Calu3 (cell line): ENCODE measurements around the gene BAK1. TPM values are rescaled to one million over a fixed set of nuclear protein-coding genes. Genes with fewer than 3 reads are reported as not detected.

Experiments
- BruUV-seq: library from RNA; stranded (reverse); fragments of 400-500 nt; replicated peaks from 2 replicates; lab custom pipeline; 2021; lab: Mats Ljungman, UMichigan
- CTCF ChIA-PET: fragments of 300-600 bp; sonication (Branson Sonifier 250); formaldehyde crosslinking; loops from one replicate; lab custom pipeline; 2022; ENCODE audit warnings: antibody characterized with exemption; lab: Charles Lee
- DNase-seq: peaks from one replicate; pipeline ENCODE4 v3.0.0; 2022
- H3K27ac Mint-ChIP-seq: one replicate; pipeline ENCODE4 v1.8.0; 2022; ENCODE audit warnings: mixed read lengths; ENCODE audit not compliant: unreplicated experiment
- H3K27me3 Mint-ChIP-seq: one replicate; pipeline ENCODE4 v1.8.0; 2022; ENCODE audit warnings: mixed read lengths; ENCODE audit not compliant: unreplicated experiment
- H3K36me3 Mint-ChIP-seq: one replicate; pipeline ENCODE4 v1.8.0; 2022; ENCODE audit warnings: mild to moderate bottlenecking, moderate library complexity, mixed read lengths; ENCODE audit not compliant: insufficient read depth, unreplicated experiment
- H3K4me1 Mint-ChIP-seq: one replicate; pipeline ENCODE4 v1.8.0; 2022; ENCODE audit warnings: mild to moderate bottlenecking, low read depth, mixed read lengths; ENCODE audit not compliant: unreplicated experiment
- H3K4me3 Mint-ChIP-seq: one replicate; pipeline ENCODE4 v1.8.0; 2022; ENCODE audit warnings: mild to moderate bottlenecking, low read depth, moderate library complexity, mixed read lengths; ENCODE audit not compliant: unreplicated experiment
- H3K9me3 Mint-ChIP-seq: one replicate; pipeline ENCODE4 v1.8.0; 2022; ENCODE audit warnings: low read depth, mixed read lengths; ENCODE audit not compliant: unreplicated experiment
- CTCF ChIP-seq: fragments of 200-600 bp; IDR thresholded peaks from one replicate; pipeline ENCODE4 v1.8.0; 2022; ENCODE audit warnings: antibody characterized with exemption; ENCODE audit not compliant: unreplicated experiment
- intact Hi-C: fragments of 100-400 bp; cut with micrococcal nuclease; formaldehyde crosslinking; loops from one replicate; pipeline ENCODE4 v1.10.0; 2022; ENCODE audit not compliant: unreplicated experiment
- total RNA-seq: library from RNA; stranded (reverse); gene quantifications from 2 replicates; pipeline ENCODE4 v1.2.3, GENCODE V29; 2022

The BAK1 gene
- total RNA-seq, 1 experiment from 2014 or later, result 31.6 TPM

GRCh38 chr6:33584700-33585402 lies 4.8 kb upstream of the BAK1 start:
- Mint-ChIP-seq H3K36me3 (peaks cover 16% of the 10 kb centered on the region), H3K9me3 (no peaks in the 10 kb centered on the region), H3K27ac (no peak overlapping the region), H3K4me3 (no peak overlapping the region), H3K27me3 (no peaks in the 10 kb centered on the region), H3K4me1 (peaks cover 24% of the 10 kb centered on the region)
- no peak for DNase-seq
- intact Hi-C loops, result loop anchor here (1.0 to 5.0 kb wide), 5 partner anchors 47 to 567 kb away; no protein-coding TSS in a partner anchor
- TF ChIP-seq CTCF, result no peak
- CTCF ChIA-PET, result interaction anchor here (3.1 kb wide), 1 partner anchor 87 kb away, joined by 14 read pairs; no protein-coding TSS in a partner anchor
- no TSS peak for BruUV-seq

- peak; percentile 53 for DNase-seq
- Mint-ChIP-seq H3K9me3 (no peaks in the 10 kb centered on the region), H3K4me3 (no peak overlapping the region), H3K36me3 (peaks cover 24% of the 10 kb centered on the region), H3K4me1 (peaks cover 21% of the 10 kb centered on the region), H3K27ac (no peak overlapping the region), H3K27me3 (no peaks in the 10 kb centered on the region)
- peak; percentile 44 for TF ChIP-seq CTCF
- intact Hi-C loops, result no loop called here
- CTCF ChIA-PET, result interaction anchor here (0.6 to 1.0 kb wide), 2 partner anchors 22 to 117 kb away, joined by 4 read pairs; no protein-coding TSS in a partner anchor
- BruUV-seq, result no TSS peak
These were observed 3.6 kb upstream of the BAK1 start for GRCh38 chr6:33583591-33584155.

GRCh38 chr6:33581186-33581585 lies 1.1 kb upstream of the BAK1 start:
- Mint-ChIP-seq H3K36me3 (peaks cover 45% of the 10 kb centered on the region), H3K4me3 (no peak overlapping the region), H3K27me3 (no peaks in the 10 kb centered on the region), H3K9me3 (no peaks in the 10 kb centered on the region), H3K4me1 (peaks cover 43% of the 10 kb centered on the region), H3K27ac (no peak overlapping the region)
- intact Hi-C loops, result no loop called here
- no peak for TF ChIP-seq CTCF
- no TSS peak for BruUV-seq
- DNase-seq, result no peak
- CTCF ChIA-PET, result interaction anchor here (0.6 to 2.3 kb wide), 5 partner anchors 18 to 1619 kb away, joined by 3 to 6 read pairs (median 3); no protein-coding TSS in a partner anchor

- DNase-seq, result peak; percentile 24
- no TSS peak for BruUV-seq
- TF ChIP-seq CTCF, result no peak
- H3K36me3 Mint-ChIP-seq, result peaks cover 64% of the 10 kb centered on the region
- no peaks in the 10 kb centered on the region for H3K9me3 Mint-ChIP-seq
- H3K27me3 Mint-ChIP-seq, result no peaks in the 10 kb centered on the region
- H3K4me3 Mint-ChIP-seq, result peak overlapping the region; percentile 98
- intact Hi-C loops, result no loop called here
- H3K27ac Mint-ChIP-seq, result no peak overlapping the region
- CTCF ChIA-PET, result interaction anchor here (0.6 to 1.9 kb wide), 3 partner anchors 29 to 133 kb away, joined by 3 to 12 read pairs (median 8); partner anchors contain the start of gene UQCC2
- H3K4me1 Mint-ChIP-seq, result peaks cover 32% of the 10 kb centered on the region
These were observed 1.5 kb downstream of the BAK1 start for GRCh38 chr6:33578588-33579011.
